GM12873 (cell line): Measurements from ENCODE around the gene TBC1D1.
A peak's percentile ranks its signal among the peaks of the same experiment; 100 is the strongest.

Experiments used
- CTCF ChIP-seq: IDR thresholded peaks from 2 replicates; pipeline ENCODE4 v1.5.1; 2012; ENCODE audit warnings: low read depth, mild to moderate bottlenecking, moderate library complexity, low read length, control low read depth; ENCODE audit not compliant: insufficient read depth; ENCODE audit errors: missing control alignments

TBC1D1 gene

GRCh38 chr4:38128478-38129459 is 237.9 kb downstream of the TBC1D1 start:
- TF ChIP-seq CTCF = no peak

- no peak for TF ChIP-seq CTCF
Observed at GRCh38 chr4:38129460-38130227, 238.8 kb downstream of the TBC1D1 start.

- TF ChIP-seq CTCF = no peak
Observed at GRCh38 chr4:38130884-38131283, 240.0 kb downstream of the TBC1D1 start.

GRCh38 chr4:38131371-38132091 is 240.6 kb downstream of the TBC1D1 start:
- TF ChIP-seq CTCF = peak; percentile 21

- no peak for TF ChIP-seq CTCF
Observed at GRCh38 chr4:38132107-38132673, 241.3 kb downstream of the TBC1D1 start.

- no peak for TF ChIP-seq CTCF
Observed at GRCh38 chr4:38132843-38133662, 242.2 kb downstream of the TBC1D1 start.
